HG03558 (cell line): ENCODE results near the gene APBA1.
"Not testable (repeated sequence)": the region's sequence is repeated elsewhere in the genome, so short reads cannot be mapped to it uniquely, and the experiment has no call there.

ENCODE experiments used
- ATAC-seq: cut with Tn5 transposase; IDR thresholded peaks from one replicate; pipeline ENCODE4 v1.9.1; 2021; ENCODE audit warnings: moderate number of reproducible peaks; ENCODE audit not compliant: unreplicated experiment; ENCODE audit errors: extremely low read depth

APBA1 gene

GRCh38 chr9:69611221-69611620, 61.0 kb downstream of the APBA1 start:
- ATAC-seq, result no peak

- no peak for ATAC-seq
Observed at GRCh38 chr9:69609156-69609555, 63.0 kb downstream of the APBA1 start.

- no peak for ATAC-seq
Observed at GRCh38 chr9:69606089-69606488, 66.1 kb downstream of the APBA1 start.

GRCh38 chr9:69605406-69605805, 66.8 kb downstream of the APBA1 start:
- ATAC-seq, result no peak

GRCh38 chr9:69604568-69605219, 67.5 kb downstream of the APBA1 start:
- ATAC-seq, result no peak

GRCh38 chr9:69603656-69604055, 68.5 kb downstream of the APBA1 start:
- ATAC-seq, result no peak

- ATAC-seq, result no peak
Observed at GRCh38 chr9:69602773-69603172, 69.4 kb downstream of the APBA1 start.

GRCh38 chr9:69601698-69602097, 70.5 kb downstream of the APBA1 start:
- no peak for ATAC-seq

GRCh38 chr9:69600314-69601047, 71.7 kb downstream of the APBA1 start:
- no peak for ATAC-seq

- no peak for ATAC-seq
Observed at GRCh38 chr9:69599232-69599971, 72.8 kb downstream of the APBA1 start.

GRCh38 chr9:69596906-69597305, 75.3 kb downstream of the APBA1 start:
- not testable (repeated sequence) for ATAC-seq

- ATAC-seq, result no peak
Observed at GRCh38 chr9:69594180-69594579, 78.0 kb downstream of the APBA1 start.

GRCh38 chr9:69593756-69594155, 78.4 kb downstream of the APBA1 start:
- ATAC-seq, result no peak

- no peak for ATAC-seq
Observed at GRCh38 chr9:69593301-69593700, 78.9 kb downstream of the APBA1 start.

GRCh38 chr9:69590266-69590665, 81.9 kb downstream of the APBA1 start:
- ATAC-seq, result no peak

- no peak for ATAC-seq
Observed at GRCh38 chr9:69589156-69589555, 83.0 kb downstream of the APBA1 start.

- ATAC-seq, result no peak
Observed at GRCh38 chr9:69585571-69585970, 86.6 kb downstream of the APBA1 start.

GRCh38 chr9:69584759-69585158, 87.4 kb downstream of the APBA1 start:
- no peak for ATAC-seq

- no peak for ATAC-seq
Observed at GRCh38 chr9:69583645-69584234, 88.4 kb downstream of the APBA1 start.

GRCh38 chr9:69582544-69583297, 89.5 kb downstream of the APBA1 start:
- no peak for ATAC-seq
